Measurements from ENCODE around the gene RAD51B.

- TF ChIP-seq CTCF (IDR thresholded peaks at IDR 0.05) = no peak
- no peak for TF ChIP-seq POLR2AphosphoS5 (IDR thresholded peaks at IDR 0.05)
Observed at GRCh38 chr14:68469208-68469713, 649.7 kb downstream of the RAD51B start.
